NCI-H748 treated with DMSO at 0.1 percent for 48 hours (cell line): ENCODE results near the gene NIPAL4.
A peak's percentile ranks its signal among the peaks of the same experiment; 100 is the strongest.

Experiments used
- DNase-seq: peaks from one replicate; lab custom pipeline; 2025; lab: John Stamatoyannopoulos, UW

Gene NIPAL4

DNA sequence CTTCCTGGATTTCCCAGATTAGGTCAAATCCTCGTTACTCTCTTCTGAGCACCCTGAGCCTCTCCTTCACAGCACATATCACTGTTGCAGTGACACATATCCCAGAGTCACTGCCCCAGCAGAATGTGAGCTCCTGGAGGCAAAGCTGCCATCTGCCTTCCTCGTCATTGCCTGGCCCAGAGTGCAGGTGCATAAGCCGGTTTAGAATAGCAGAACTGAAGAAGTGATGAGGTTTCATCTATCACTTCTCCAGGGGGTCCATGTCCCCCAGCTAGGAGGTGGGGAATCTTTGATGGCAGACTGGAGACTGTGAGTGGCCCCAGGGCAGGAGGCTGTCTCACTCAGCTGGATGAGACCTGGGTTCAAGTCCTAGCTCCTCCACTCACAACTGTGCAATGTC is 25.8 kb downstream of the NIPAL4 start:
- no peak for DNase-seq

DNA sequence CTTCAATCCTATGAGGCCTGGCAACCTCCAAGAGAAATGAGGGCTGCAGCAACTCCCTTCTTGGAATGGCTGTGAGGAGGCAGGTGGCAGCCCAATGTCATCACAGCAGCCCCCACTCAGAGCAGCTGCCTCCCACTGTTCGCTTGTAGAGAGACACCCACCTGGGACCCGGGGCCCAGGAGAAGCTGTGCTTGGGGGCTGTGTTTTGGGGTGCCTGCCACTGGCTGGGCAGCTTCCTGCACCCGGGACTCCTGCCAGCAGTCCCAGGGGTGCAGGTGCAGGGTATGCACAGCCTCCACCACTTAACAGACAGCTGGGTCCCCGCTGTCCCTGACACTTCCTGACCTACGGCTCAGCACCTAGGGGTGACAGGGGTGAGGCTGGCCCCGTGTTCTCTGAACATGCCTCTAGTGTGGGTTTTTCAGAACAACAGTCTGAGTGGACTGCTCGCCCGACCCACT is 26.2 kb downstream of the NIPAL4 start:
- DNase-seq = no peak

DNA sequence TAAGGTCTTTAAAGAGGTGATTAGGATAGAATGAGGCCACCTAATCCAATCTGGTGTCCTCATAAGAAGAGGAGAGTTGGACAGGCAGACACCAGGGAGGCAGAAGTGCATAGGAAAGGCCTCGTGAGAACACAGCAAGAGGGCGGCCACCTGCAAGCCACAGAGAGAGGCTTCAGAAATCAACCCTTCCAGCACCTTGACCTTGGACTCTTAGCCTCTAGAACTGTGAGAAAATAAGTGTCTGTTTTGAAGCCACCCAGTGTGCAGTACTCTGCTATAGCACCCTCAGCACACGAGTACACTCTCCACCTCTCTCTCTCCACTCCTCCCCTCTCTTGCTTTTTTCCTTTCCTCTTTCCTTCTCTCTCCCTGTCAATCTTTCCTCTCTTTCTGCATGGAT is 26.8 kb downstream of the NIPAL4 start:
- no peak for DNase-seq

DNA sequence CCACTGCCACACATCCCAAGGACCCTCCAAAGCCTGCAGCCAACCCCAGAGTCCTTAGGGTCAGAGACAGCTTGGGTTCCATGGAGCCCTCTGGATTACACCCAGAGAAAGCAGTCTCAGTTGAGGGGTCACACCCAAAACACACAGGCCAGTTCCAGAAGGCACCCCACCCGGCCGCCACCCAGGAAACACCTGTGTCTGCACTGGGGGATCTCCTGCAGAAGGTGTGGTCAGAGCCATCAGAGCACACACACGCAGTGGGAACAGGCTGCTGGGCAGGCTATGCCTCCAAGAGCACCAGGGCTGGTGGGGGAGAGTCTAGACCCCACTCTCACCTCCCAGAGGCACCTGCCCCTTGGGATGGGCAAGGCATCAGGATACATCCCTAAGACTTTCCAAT is 27.3 kb downstream of the NIPAL4 start:
- no peak for DNase-seq

DNA sequence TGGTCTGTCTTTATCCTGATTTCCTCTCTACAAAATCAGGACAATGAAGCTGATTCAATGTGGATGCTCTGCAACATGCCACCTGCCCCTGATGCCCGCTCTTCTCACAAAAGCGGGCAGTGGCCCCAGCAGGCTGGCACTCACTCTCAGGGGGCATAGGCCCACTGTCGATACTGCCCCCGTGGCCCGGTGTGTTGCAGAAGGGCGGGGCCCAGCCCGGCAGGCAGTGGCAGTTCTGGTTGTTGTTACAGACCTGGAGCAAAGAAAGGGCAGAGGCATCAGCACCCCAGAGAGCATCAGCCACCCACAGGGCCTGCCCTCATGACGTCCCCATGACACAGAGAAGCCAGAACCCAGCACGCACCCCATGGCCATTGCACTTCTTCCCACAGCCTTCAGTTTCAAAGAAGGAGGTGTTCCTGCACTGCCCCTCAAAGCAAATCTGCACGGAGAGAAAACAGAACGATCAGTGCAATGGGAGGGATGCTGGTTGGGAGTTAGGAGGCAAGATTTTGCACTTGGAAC is 31.5 kb downstream of the NIPAL4 start:
- DNase-seq = no peak

DNA sequence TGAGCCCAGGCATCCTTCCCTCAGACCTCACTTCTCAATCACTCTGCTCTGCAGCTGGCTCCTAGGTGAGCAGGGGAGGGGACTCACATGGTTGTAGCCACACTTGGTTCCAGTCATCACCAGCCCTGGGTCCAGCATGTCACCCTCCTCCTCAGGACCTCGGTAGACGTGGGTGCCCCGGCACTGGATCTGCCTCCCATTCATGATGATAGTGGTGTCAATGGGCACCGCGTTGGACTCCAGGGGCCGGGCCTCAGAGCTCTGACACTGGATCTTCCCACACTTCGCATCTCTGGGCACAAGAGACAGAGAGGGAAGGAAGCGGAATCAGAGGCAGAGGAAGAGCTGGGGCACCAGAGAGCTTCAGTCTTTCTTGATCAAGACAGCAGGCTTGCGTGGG is 32.9 kb downstream of the NIPAL4 start:
- no peak for DNase-seq

DNA sequence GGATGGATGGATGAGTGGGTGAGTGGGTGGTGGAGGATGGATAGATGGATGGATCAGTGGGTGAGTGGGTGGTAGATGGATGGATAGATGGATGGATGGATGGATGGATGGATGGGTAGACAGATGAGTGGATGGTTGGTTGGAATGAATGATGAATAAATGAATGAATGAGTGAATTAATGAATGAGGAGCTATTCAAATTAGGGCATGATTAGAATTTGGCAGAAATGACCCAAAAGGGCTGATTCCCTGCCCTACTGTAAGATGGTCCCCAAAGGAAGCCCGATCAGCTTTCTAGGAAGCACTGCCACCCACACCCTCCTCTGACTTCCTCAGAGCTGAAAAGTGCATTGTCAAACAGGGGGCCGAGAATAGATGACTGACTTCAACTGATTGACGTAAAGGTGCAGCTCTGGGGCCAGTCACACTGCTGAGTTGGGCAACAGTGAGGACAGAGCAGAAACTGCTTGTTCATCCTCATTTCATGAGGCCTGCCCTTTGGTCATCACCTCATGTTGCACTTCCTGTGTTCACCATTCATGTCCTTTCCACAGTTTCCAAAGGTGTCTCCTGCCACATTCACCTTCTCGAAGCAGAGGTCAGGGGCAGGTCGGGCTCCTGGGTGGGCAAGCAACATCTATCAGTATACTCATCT is 34.3 kb downstream of the NIPAL4 start:
- no peak for DNase-seq

DNA sequence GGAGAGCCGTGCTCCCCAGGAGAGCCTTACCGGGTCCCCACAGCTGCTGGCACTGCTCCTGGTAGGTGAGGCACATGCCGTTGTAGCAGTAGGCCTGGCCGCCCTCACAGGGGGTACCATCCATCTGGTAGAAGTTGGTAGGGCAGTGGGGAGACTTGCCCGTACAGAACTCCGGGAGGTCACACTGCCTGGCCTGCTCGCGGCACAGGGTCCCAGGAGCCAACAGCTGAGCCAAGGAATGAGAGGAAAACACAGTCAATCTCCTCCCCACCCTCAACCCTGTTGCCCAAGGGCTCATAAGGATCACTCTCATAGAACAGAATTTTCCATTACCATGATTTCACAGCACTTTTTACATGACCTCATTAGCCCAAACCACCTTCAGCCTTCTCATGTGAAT is 36.9 kb downstream of the NIPAL4 start:
- no peak for DNase-seq

DNA sequence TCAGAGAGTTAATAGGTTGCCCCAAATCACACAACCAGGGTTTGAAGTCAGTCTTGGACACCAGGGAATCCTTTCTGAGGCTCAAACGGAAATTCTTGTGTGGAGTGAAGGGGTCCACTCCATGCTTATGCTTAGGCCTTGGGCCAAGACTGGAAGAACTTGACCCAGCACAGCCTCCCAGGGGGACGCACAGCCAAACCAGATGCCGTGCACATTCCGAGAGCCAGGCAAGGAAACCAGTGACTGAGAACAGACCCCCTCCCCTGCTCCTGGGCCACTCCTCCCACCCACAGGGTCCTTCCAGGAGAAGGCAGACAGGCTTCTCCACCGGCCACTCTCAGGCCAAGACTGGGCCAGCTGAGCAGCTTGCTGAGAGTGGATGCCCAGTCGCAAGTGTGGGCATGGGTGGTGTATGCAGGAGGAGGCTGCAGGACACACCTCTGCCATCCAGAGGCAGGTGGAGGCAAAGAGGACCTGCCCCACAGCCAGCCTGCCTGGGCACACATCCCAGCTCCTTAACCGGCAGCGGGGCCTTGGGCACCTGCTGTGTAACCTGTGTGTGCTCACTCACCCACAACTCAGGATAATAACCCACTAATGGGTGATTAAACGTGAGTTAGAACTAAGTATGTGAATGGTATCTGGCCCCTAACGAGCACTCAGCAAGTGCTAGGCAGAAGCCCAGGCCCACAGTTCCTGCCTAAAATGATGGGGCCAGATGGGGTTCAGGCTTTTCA is 38.0 kb downstream of the NIPAL4 start:
- DNase-seq = no peak

DNA sequence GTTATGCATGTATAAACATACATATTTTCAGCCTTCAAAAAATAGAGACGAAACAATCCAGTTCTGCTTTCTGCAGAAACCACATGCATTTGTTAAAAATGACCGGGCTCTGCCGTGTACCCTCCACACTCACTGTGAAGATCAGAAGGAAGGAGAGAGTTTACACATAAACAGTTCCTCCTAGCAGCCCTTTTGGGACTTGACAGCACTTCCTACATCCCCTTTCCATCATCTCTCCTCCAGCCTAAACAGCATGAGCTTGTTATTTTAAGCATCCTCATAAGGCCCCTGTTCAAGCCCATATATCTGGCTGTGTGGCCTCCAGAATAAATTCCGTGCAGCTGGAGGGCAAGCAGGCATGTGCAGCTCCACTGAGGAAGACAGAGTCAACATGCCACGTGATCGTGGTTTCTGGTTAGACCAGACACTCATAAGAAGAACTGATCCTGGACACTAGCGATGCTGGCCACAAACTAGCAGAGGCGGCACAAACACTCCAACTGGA is 42.2 kb downstream of the NIPAL4 start:
- DNase-seq = no peak

DNA sequence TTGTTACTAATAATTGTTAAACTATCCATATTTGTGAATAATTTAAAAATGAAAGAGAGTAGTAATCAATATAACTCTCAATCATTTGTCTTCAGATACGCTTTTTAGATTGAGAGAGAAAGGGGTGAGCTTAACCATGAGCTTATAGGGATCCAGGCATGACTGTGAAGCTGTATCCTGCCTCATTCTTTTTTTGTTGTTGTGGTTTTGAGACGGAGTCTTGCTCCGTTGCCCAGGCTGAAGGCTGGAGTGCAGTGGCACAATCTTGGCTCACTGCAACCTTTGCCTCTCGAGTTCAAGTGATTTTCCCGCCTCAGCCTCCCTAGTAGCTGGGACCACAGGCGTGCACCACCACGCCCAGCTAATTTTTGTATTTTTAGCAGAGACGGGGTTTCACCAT is 44.0 kb downstream of the NIPAL4 start:
- no peak for DNase-seq

DNA sequence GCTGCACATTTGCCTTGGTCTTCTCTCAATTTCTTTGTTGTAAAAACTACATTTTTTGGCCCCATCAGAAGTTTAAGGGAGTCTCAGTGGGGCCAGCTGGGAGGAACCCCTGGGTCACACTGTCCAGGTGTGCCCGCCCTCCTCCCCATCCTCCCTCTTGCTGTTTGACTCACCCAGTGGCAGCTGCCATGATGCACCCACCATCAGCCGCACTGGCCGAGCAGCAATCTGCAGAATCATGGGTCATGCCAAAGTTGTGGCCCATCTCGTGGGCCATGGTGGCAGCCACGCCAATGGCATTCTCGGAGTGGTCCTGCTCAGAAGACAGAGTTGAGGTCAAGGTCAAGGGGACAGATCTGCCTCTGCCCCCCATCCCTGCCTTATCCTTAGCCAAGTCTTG is 45.5 kb downstream of the NIPAL4 start:
- DNase-seq = no peak

DNA sequence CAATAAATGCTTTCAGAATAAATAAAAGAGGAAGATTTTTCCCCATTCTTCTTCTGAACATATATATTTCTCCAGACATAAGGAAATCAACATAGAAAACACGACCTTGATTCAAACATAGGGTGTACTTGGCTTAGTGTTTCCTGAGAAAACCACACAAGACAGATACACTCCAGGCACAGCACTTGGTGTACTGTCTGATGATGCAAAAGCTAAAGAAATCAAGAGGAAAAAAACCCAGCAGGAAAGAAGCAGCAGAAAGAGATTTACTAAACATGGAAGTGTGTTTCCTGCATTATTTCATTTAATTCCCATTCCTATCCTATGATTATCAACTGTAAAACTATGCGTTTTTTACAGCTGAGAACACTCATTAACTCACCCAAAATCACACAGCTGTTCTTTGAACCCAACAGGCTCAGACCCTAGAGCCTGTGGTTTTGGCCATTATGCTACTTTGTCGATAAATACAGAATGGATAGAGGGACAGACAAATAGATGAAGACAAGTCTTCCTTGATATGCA is 46.1 kb downstream of the NIPAL4 start:
- no peak for DNase-seq

DNA sequence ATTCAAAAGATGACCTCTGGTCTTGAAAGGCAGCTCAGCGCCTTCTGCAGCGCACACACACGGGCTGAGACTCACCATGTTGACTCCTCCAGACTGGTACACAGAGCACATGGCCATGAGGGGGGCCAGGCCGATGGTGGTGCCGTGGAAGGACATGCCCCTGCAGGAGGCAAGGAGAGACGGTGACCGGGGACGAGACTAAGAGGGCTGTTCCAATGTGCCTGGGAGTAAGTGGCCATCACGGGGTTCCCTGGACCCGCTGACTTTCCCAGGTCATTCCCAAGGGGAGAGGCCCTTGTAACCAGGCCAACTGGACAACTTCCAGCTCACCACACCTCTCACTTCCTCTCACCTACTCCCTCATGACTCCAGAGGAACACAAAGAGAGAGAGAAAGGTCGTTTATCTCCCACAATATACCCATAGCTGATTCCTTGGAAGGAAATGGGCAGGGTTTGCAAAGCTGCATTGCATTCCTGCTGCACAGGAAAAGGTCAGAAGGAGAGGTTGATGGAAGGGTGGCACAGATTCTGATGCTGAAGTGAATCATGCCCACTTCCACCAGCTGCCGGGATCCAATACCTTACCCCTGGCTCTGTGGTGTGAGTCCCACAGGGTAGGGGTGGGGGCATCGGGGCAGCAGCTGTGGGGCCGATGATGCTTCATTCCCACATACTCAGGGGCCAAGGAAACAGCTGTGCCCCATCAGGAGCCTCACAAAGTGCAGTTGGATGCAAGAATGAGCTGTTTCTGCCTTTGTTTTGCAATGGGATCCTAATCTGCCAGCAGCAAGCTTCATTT is 47.2 kb downstream of the NIPAL4 start:
- no peak for DNase-seq

DNA sequence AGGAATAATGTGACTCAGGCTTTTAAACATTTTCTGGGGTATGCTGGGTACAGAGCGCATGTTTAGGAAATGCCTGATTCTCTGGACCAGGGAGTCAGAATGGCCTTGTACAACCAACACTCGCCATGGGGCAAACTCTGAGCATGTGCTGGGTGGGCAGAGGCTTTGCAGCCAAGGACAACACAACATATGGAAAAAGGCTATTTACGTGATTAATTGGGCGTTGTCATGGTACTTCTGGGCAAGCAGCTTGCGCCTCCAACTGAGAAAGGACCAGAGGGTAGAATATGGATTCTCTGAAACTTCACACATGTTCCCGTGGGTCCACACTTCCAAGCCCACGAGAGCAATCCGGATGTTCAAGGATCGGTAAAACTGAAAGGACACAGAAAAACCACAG is 49.1 kb downstream of the NIPAL4 start:
- DNase-seq = no peak

DNA sequence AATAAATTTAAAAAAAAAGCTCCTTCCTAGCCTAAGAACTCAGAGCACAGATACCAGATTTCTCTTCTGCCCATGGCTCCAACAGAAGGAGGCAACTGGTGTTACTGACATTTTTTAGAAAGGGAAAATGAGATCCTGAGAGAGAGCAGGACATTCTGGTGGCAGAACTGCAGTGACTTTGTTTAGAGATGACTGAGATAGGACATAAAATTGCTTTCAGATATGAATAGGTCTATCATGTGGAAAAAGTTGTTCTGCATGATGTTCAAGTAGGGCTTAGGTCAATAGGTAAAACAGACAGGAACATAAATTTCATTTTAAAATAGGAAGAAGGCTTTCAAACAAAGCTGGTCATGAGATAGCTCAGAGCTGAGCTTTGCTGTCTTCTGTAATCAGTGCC is 49.6 kb downstream of the NIPAL4 start:
- no peak for DNase-seq

DNA sequence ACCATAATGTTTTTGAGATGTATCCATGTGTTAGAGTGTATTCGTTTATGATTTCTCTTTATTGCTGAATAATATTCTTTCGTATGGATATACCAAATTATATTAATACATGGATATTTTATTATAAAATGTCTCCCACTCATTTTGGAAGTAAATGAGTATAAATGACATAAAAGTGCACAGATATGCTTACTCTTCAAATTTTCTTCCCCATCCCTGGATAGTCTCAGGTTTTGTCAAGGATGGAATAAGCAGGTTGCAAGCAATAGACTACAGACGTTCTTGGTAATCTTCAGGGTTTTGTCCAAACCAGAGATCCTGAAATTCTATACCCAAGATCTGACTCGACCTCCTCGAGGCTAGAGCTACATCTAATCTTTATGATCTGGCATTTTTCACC is 50.7 kb downstream of the NIPAL4 start:
- DNase-seq = no peak

DNA sequence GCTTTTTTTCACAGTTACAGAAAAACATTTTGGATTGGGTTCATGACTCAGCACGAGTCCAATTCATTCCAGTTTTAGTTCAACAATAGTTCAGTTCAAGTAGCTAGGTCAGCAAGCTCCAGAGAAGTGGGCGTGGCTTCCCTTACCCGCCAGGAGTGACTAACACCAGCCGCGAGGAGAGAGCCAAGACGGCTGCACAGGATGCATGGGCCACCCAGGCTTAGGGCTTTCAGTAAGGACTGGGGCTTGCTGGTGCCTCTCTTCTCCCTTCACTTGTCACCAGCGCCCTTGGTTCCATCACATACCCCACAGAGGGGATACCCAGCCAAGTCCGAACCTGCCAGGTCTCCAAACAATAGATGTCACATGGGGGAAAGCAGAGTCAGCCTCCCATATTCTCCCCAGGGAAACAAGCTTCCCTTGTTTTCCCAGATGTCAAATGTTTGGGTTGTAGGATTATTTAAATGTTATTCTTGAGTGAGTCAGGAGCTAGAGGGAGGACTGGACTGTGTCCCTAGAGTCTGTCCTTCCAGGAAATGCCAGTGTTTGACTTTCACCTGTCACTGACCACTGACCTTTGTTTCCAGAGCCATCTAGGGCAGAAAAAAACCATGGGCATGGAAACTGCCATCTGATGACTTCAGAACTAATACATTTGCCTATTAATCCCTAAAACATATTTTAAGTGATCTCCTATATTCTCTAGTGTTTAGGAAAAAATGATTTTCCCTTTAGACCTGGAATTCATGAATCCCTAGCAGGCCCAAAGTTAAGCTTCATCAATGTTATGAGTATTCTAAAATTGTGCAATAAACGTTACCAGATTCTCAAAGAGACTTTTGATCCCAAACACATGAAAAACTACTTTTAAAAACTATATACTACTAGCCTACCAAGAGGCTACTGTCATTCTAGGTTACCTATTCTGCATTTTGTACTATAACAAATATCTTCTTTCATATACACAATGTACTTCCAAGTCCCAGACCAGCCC is 51.9 kb downstream of the NIPAL4 start:
- DNase-seq = peak; percentile 12

DNA sequence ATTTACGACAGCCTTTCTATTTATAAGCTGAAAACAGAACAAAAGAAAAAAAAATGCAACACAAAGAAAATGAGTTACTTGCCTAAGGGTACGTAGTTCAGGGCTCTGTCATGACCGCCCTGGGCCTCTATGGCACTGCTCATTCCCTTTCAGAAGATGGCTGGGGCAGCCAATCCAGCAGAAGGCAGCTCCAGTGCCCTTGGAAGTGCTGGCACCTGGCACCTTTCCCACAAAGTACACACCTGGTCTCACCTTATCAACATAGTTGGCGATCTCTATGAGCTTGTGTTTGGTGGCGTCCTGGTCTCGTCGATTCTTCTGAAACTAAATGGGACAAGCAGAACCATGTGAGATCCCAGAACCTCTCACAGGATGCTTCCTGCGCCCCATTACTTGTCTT is 53.2 kb downstream of the NIPAL4 start:
- DNase-seq = no peak

DNA sequence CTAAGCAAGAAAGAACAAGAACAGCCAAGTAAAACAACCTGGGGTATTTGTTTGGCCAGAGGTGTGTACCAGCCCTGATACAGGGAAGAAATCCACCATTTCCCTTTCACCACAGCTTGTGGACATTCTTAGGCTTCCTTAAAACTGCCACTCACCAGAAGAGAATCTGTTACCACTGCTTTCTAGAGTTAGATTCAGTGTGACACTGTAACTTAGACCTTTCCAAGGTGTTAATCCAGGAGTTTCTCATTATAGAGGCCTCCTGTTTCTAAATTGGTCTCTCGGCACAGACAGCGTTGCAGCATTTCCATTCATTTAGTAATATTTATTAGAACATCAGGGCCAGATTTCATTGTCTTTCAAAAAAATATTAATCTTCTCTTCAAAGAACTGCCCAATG is 55.0 kb downstream of the NIPAL4 start:
- DNase-seq = no peak

DNA sequence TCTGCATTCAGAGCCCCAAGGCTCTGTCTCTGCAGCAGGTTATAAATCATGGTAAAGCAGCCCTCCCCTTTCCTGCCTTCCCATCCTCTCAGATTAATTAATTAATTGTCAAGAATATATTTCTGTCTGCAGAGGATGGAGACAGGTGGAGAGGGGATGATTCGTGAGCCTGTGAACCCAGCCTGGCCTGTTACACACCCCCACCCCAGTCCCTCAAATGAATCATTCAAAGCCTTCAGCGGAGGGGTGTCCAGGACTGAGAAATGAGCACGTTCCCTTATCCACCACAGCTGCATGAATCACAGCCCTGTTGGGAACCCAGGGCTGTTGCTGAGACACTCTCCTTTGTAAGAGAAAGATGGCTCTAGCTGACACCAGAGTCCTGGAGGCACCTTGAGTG is 56.0 kb downstream of the NIPAL4 start:
- no peak for DNase-seq
